ENCODE results near the gene SPATA31C1. TPM values are rescaled to one million over a fixed set of nuclear protein-coding genes. Genes with fewer than 3 reads are reported as not detected.

The SPATA31C1 gene
- total RNA-seq, 1 experiment from 2014 or later, result not detected

DNA sequence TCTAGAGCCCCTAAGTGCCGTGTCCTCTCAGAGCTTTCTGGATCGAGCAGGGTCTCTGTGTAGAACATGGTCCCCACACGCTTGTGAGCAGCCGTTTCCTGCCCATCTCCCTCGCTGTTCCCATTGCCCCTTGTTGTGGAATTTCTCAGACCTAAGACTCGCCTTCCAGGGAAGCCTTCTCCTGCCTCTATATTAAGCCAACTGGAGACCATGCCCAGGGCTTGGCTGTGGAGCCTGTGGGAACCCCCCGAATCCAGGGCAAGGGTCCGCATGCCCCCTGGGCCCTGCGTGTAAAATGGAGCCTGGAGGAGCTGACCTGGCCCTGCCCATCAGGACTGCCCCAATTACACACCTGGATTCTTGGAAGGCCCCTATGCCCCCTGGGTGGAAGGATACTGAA, 49.6 kb upstream of the SPATA31C1 start (continued):
- no peak for TF ChIP-seq ZNF121 (CRISPR knock-in tag; IDR thresholded peaks at IDR 0.05)
- TF ChIP-seq, protein P1, sequence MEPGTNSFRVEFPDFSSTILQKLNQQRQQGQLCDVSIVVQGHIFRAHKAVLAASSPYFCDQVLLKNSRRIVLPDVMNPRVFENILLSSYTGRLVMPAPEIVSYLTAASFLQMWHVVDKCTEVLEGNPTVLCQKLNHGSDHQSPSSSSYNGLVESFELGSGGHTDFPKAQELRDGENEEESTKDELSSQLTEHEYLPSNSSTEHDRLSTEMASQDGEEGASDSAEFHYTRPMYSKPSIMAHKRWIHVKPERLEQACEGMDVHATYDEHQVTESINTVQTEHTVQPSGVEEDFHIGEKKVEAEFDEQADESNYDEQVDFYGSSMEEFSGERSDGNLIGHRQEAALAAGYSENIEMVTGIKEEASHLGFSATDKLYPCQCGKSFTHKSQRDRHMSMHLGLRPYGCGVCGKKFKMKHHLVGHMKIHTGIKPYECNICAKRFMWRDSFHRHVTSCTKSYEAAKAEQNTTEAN (CRISPR knock-in tag; IDR thresholded peaks at IDR 0.05), result no peak
- TF ChIP-seq ZNF263 (CRISPR knock-in tag; IDR thresholded peaks at IDR 0.05; ENCODE audit: low read depth), result no peak

DNA sequence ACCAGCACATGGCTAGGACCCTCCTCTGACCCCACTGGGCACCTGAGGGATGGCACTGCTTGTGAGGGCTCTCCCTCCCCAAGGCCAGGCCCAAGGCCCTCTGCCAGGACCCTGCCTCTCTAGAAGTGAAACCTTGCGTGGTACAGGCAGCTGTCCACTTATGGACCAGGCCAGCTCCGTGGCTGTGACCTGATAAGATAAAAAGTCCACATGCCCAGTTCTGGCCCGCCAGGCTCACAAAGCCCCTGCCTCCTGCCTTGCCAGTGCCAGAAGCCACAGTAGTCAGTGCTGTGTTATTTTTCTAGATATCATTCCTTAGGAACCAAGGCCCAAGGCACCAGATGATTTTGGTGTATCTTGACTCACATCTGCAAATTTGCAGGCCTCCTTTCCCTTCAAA, 49.1 kb upstream of the SPATA31C1 start:
- ATAC-seq (no peak), DNase-seq (ENCODE audit: low spot score) (no peak)
- Mint-ChIP-seq H3K9me3 (peaks cover 6% of the 10 kb centered on the region), H3K4me1 (peaks cover 10% of the 10 kb centered on the region), H3K27ac (peak overlapping the region; percentile 41; the same call in 1 of the 2 replicates), H3K4me3 (no peak overlapping the region), H3K36me3 (no peaks in the 10 kb centered on the region), H3K27me3 (ENCODE audit: low read depth) (no peaks in the 10 kb centered on the region)
- TF ChIP-seq ZNF263 (CRISPR knock-in tag; IDR thresholded peaks at IDR 0.05; ENCODE audit: low read depth) (no peak), GABPB1 (CRISPR knock-in tag; IDR thresholded peaks at IDR 0.05) (no peak), ATF1 (CRISPR knock-in tag; IDR thresholded peaks at IDR 0.05) (no peak), RORB (CRISPR knock-in tag; IDR thresholded peaks at IDR 0.05) (no peak)
- TF ChIP-seq, protein P2, sequence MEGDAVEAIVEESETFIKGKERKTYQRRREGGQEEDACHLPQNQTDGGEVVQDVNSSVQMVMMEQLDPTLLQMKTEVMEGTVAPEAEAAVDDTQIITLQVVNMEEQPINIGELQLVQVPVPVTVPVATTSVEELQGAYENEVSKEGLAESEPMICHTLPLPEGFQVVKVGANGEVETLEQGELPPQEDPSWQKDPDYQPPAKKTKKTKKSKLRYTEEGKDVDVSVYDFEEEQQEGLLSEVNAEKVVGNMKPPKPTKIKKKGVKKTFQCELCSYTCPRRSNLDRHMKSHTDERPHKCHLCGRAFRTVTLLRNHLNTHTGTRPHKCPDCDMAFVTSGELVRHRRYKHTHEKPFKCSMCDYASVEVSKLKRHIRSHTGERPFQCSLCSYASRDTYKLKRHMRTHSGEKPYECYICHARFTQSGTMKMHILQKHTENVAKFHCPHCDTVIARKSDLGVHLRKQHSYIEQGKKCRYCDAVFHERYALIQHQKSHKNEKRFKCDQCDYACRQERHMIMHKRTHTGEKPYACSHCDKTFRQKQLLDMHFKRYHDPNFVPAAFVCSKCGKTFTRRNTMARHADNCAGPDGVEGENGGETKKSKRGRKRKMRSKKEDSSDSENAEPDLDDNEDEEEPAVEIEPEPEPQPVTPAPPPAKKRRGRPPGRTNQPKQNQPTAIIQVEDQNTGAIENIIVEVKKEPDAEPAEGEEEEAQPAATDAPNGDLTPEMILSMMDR (IDR thresholded peaks at IDR 0.05), result no peak
- TF ChIP-seq, protein P3, sequence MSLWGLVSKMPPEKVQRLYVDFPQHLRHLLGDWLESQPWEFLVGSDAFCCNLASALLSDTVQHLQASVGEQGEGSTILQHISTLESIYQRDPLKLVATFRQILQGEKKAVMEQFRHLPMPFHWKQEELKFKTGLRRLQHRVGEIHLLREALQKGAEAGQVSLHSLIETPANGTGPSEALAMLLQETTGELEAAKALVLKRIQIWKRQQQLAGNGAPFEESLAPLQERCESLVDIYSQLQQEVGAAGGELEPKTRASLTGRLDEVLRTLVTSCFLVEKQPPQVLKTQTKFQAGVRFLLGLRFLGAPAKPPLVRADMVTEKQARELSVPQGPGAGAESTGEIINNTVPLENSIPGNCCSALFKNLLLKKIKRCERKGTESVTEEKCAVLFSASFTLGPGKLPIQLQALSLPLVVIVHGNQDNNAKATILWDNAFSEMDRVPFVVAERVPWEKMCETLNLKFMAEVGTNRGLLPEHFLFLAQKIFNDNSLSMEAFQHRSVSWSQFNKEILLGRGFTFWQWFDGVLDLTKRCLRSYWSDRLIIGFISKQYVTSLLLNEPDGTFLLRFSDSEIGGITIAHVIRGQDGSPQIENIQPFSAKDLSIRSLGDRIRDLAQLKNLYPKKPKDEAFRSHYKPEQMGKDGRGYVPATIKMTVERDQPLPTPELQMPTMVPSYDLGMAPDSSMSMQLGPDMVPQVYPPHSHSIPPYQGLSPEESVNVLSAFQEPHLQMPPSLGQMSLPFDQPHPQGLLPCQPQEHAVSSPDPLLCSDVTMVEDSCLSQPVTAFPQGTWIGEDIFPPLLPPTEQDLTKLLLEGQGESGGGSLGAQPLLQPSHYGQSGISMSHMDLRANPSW (CRISPR knock-in tag; conservative IDR thresholded peaks at IDR 0.05; ENCODE audit: low read depth), result no peak
- ChIA-PET CTCF (no interaction called here), POLR2A (no interaction called here)

DNA sequence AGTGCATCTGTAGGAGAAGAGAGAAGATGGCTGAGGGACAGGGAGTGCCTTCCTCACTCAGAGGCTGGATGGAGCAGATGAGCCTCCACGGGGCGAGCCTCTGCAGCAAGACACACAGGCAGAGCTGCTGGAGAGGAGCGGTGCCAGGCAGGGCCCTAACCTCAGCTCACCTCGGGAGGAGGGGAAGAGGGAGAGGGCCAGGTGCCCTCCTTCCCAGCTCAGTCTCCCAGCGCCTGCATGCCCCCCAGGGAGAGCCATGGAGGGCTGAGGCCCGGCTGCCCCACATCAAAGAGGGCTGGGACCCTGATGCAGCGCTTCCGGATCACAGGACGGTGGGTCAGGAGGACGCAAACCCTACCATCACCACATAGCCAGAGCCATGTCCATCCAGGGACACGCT, 48.7 kb upstream of the SPATA31C1 start:
- no peak overlapping the region for H3K4me3 Mint-ChIP-seq
- ATAC-seq, result no peak
- CTCF ChIA-PET, result no interaction called here
- TF ChIP-seq, protein P4, sequence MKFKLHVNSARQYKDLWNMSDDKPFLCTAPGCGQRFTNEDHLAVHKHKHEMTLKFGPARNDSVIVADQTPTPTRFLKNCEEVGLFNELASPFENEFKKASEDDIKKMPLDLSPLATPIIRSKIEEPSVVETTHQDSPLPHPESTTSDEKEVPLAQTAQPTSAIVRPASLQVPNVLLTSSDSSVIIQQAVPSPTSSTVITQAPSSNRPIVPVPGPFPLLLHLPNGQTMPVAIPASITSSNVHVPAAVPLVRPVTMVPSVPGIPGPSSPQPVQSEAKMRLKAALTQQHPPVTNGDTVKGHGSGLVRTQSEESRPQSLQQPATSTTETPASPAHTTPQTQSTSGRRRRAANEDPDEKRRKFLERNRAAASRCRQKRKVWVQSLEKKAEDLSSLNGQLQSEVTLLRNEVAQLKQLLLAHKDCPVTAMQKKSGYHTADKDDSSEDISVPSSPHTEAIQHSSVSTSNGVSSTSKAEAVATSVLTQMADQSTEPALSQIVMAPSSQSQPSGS (CRISPR knock-in tag; IDR thresholded peaks at IDR 0.05; ENCODE audit: borderline replicate concordance, low read depth), result no peak
- TF ChIP-seq TEAD4 (CRISPR knock-in tag; IDR thresholded peaks at IDR 0.05) (no peak), NFYB (CRISPR knock-in tag; conservative IDR thresholded peaks at IDR 0.05; ENCODE audit: low read depth) (no peak), NR1H2 (CRISPR knock-in tag; IDR thresholded peaks at IDR 0.05) (no peak), FOXK1 (CRISPR knock-in tag; IDR thresholded peaks at IDR 0.05) (no peak), MYBL2 (CRISPR knock-in tag; IDR thresholded peaks at IDR 0.05) (no peak)
- TF ChIP-seq, protein P5, sequence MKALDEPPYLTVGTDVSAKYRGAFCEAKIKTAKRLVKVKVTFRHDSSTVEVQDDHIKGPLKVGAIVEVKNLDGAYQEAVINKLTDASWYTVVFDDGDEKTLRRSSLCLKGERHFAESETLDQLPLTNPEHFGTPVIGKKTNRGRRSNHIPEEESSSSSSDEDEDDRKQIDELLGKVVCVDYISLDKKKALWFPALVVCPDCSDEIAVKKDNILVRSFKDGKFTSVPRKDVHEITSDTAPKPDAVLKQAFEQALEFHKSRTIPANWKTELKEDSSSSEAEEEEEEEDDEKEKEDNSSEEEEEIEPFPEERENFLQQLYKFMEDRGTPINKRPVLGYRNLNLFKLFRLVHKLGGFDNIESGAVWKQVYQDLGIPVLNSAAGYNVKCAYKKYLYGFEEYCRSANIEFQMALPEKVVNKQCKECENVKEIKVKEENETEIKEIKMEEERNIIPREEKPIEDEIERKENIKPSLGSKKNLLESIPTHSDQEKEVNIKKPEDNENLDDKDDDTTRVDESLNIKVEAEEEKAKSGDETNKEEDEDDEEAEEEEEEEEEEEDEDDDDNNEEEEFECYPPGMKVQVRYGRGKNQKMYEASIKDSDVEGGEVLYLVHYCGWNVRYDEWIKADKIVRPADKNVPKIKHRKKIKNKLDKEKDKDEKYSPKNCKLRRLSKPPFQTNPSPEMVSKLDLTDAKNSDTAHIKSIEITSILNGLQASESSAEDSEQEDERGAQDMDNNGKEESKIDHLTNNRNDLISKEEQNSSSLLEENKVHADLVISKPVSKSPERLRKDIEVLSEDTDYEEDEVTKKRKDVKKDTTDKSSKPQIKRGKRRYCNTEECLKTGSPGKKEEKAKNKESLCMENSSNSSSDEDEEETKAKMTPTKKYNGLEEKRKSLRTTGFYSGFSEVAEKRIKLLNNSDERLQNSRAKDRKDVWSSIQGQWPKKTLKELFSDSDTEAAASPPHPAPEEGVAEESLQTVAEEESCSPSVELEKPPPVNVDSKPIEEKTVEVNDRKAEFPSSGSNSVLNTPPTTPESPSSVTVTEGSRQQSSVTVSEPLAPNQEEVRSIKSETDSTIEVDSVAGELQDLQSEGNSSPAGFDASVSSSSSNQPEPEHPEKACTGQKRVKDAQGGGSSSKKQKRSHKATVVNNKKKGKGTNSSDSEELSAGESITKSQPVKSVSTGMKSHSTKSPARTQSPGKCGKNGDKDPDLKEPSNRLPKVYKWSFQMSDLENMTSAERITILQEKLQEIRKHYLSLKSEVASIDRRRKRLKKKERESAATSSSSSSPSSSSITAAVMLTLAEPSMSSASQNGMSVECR (CRISPR knock-in tag; IDR thresholded peaks at IDR 0.05; ENCODE audit: borderline replicate concordance), result no peak
- TF ChIP-seq, protein P6, sequence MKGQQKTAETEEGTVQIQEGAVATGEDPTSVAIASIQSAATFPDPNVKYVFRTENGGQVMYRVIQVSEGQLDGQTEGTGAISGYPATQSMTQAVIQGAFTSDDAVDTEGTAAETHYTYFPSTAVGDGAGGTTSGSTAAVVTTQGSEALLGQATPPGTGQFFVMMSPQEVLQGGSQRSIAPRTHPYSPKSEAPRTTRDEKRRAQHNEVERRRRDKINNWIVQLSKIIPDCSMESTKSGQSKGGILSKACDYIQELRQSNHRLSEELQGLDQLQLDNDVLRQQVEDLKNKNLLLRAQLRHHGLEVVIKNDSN (CRISPR knock-in tag; IDR thresholded peaks at IDR 0.05), result no peak
- TF ChIP-seq, protein P7, sequence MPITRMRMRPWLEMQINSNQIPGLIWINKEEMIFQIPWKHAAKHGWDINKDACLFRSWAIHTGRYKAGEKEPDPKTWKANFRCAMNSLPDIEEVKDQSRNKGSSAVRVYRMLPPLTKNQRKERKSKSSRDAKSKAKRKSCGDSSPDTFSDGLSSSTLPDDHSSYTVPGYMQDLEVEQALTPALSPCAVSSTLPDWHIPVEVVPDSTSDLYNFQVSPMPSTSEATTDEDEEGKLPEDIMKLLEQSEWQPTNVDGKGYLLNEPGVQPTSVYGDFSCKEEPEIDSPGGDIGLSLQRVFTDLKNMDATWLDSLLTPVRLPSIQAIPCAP (CRISPR knock-in tag; IDR thresholded peaks at IDR 0.05), result no peak

More for the DNA sequence above, 48.7 kb upstream of the SPATA31C1 start:
- no peaks in the 10 kb centered on the region for H3K36me3 Mint-ChIP-seq
- DNase-seq (ENCODE audit: low spot score), result no peak
- peaks cover 11% of the 10 kb centered on the region for H3K4me1 Mint-ChIP-seq
- no peaks in the 10 kb centered on the region for H3K27me3 Mint-ChIP-seq (ENCODE audit: low read depth)
- 0 out of 2 replicates have a peak overlapping the region, but pooled peaks have one; percentile 41 for H3K27ac Mint-ChIP-seq
- POLR2A ChIA-PET, result no interaction called here
- peaks cover 6% of the 10 kb centered on the region for H3K9me3 Mint-ChIP-seq

Data from WTC11 (cell line).